GM23338 (cell line): ENCODE data around the gene BTC. TPM values are rescaled to one million over a fixed set of nuclear protein-coding genes. Genes with fewer than 3 reads are reported as not detected.

Source experiments
- ATAC-seq: fragments of 200-7000 bp; cut with Tn5 transposase; 3 replicates; pipeline ENCODE4 v1.9.1; 2020
- DNase-seq: peaks from one replicate; pipeline ENCODE4 v3.0.0-alpha.2; 2015; ENCODE audit warnings: low spot score
- H2AFZ ChIP-seq: fragments of 200-600 bp; sonication (generic); 2 replicates; pipeline ENCODE4 v1.8.0; 2016; ENCODE audit warnings: antibody characterized with exemption, mild to moderate bottlenecking, moderate library complexity
- H3F3A ChIP-seq: fragments of 200-600 bp; sonication (generic); replicated peaks from 2 replicates; pipeline ENCODE4 v1.8.0; 2017; ENCODE audit warnings: antibody characterized with exemption, mixed run types, low read depth
- H3K27ac ChIP-seq: fragments of 200-600 bp; sonication (generic); 2 replicates; pipeline ENCODE4 v1.6.1; 2016; ENCODE audit warnings: low read depth
- H3K27me3 ChIP-seq: fragments of 200-600 bp; sonication (generic); 2 replicates; pipeline ENCODE4 v1.8.0; 2016; ENCODE audit warnings: mild to moderate bottlenecking, mixed run types, moderate library complexity; ENCODE audit not compliant: insufficient read depth
- H3K36me3 ChIP-seq: fragments of 200-600 bp; sonication (generic); 2 replicates; pipeline ENCODE4 v1.8.0; 2016; ENCODE audit warnings: mild to moderate bottlenecking; ENCODE audit not compliant: insufficient read depth
- H3K4me1 ChIP-seq: fragments of 200-600 bp; sonication (generic); 2 replicates; pipeline ENCODE4 v1.8.0; 2016; ENCODE audit warnings: mild to moderate bottlenecking, moderate library complexity; ENCODE audit not compliant: insufficient read depth
- H3K4me2 ChIP-seq: fragments of 200-600 bp; sonication (generic); 2 replicates; pipeline ENCODE4 v1.7.1; 2017; ENCODE audit warnings: mixed run types
- H3K4me3 ChIP-seq: fragments of 200-600 bp; sonication (generic); 2 replicates; pipeline ENCODE4 v1.6.1; 2016; ENCODE audit warnings: mixed run types
- H3K79me2 ChIP-seq: fragments of 200-600 bp; sonication (generic); replicated peaks from 2 replicates; pipeline ENCODE4 v1.8.0; 2017; ENCODE audit warnings: mild to moderate bottlenecking; ENCODE audit not compliant: insufficient read depth
- H3K9me2 ChIP-seq: fragments of 200-600 bp; sonication (generic); 2 replicates; pipeline ENCODE4 v1.8.0; 2017; ENCODE audit not compliant: insufficient read depth
- H4K20me1 ChIP-seq: fragments of 200-600 bp; sonication (generic); replicated peaks from 2 replicates; pipeline ENCODE4 v1.8.0; 2017; ENCODE audit warnings: mild to moderate bottlenecking; ENCODE audit not compliant: insufficient read depth
- H3K27ac Mint-ChIP-seq: 2 replicates; pipeline ENCODE4 v1.8.0; 2020; ENCODE audit warnings: inconsistent platforms, mild to moderate bottlenecking, moderate library complexity, mixed read lengths
- H3K27me3 Mint-ChIP-seq: 3 replicates; pipeline ENCODE4 v1.8.0; 2022; ENCODE audit warnings: low read depth, mild to moderate bottlenecking, moderate library complexity, mixed read lengths, inconsistent platforms; ENCODE audit not compliant: insufficient read depth, poor library complexity
- H3K36me3 Mint-ChIP-seq: 3 replicates; pipeline ENCODE4 v1.8.0; 2021; ENCODE audit warnings: low read depth, mild to moderate bottlenecking, inconsistent platforms, moderate library complexity, mixed read lengths
- H3K4me1 Mint-ChIP-seq: 3 replicates; pipeline ENCODE4 v1.8.0; 2020; ENCODE audit warnings: mild to moderate bottlenecking, inconsistent platforms, mixed read lengths
- H3K4me3 Mint-ChIP-seq: 3 replicates; pipeline ENCODE4 v1.8.0; 2021; ENCODE audit warnings: moderate library complexity, mild to moderate bottlenecking, inconsistent platforms, mixed read lengths
- H3K9me3 Mint-ChIP-seq: 3 replicates; pipeline ENCODE4 v1.8.0; 2020; ENCODE audit warnings: moderate library complexity, mild to moderate bottlenecking, inconsistent platforms, mixed read lengths
- CREB1 ChIP-seq: fragments of 250-450 bp; sonication (Bioruptor Pico); IDR thresholded peaks from 2 replicates; pipeline ENCODE4 v1.5.0; 2020; ENCODE audit warnings: low read depth, mild to moderate bottlenecking, moderate library complexity
- EZH2 ChIP-seq: fragments of 200-600 bp; sonication (generic); IDR thresholded peaks from one replicate; pipeline ENCODE4 v1.8.0; 2017; ENCODE audit warnings: antibody characterized with exemption, mild to moderate bottlenecking, low read depth; ENCODE audit not compliant: unreplicated experiment
- EZH2phosphoT487 ChIP-seq: fragments of 200-600 bp; sonication (generic); IDR thresholded peaks from one replicate; pipeline ENCODE4 v1.8.1; 2018; ENCODE audit warnings: antibody characterized with exemption; ENCODE audit not compliant: unreplicated experiment
- JUNB ChIP-seq: IDR thresholded peaks from one replicate; pipeline ENCODE4 v1.6.1; 2016; ENCODE audit warnings: antibody characterized with exemption; ENCODE audit not compliant: unreplicated experiment
- POLR2AphosphoS5 ChIP-seq: IDR thresholded peaks from 2 replicates; pipeline ENCODE4 v1.6.1; 2016; ENCODE audit warnings: antibody characterized with exemption, low read depth
- REST ChIP-seq: IDR thresholded peaks from one replicate; pipeline ENCODE4 v1.6.1; 2018; ENCODE audit warnings: antibody characterized with exemption; ENCODE audit not compliant: unreplicated experiment
- STAT1 ChIP-seq: IDR thresholded peaks from one replicate; pipeline ENCODE4 v1.6.1; 2016; ENCODE audit warnings: antibody characterized with exemption; ENCODE audit not compliant: unreplicated experiment
- ZNF114 ChIP-seq: fragments of 250-450 bp; sonication (Bioruptor Pico); IDR thresholded peaks from 2 replicates; pipeline ENCODE4 v1.5.0; 2020; ENCODE audit warnings: mild to moderate bottlenecking, moderate library complexity
- ZNF331 ChIP-seq: fragments of 250-450 bp; sonication (Bioruptor Pico); IDR thresholded peaks from 2 replicates; pipeline ENCODE4 v1.5.0; 2020; ENCODE audit warnings: low read depth, mild to moderate bottlenecking, moderate library complexity
- ZNF462 ChIP-seq: fragments of 250-450 bp; sonication (Bioruptor Pico); IDR thresholded peaks from 2 replicates; pipeline ENCODE4 v1.5.0; 2020; ENCODE audit warnings: mild to moderate bottlenecking, moderate library complexity
- polyA plus RNA-seq: library from polyadenylated mRNA; unstranded; fragments of >200 nt; fragmentation: Nextera tagmentation; extraction: Ambion mirVana; gene quantifications from 2 replicates; pipeline ENCODE4 v1.2.1, GENCODE V29; 2016
- total RNA-seq: library from RNA; depleted of rRNA; stranded (reverse); fragments of >200 nt; shearing (Covaris generic); gene quantifications from 2 replicates; pipeline ENCODE4 v1.2.3, GENCODE V29; 2014

BTC gene
- total and polyA plus RNA-seq, 2 experiments from 2014 or later = 0.18 to 0.59 TPM

GRCh38 chr4:74822603-74823002 is 28.3 kb upstream of the BTC start:
- H3K27me3 ChIP-seq = no peaks in the 10 kb centered on the region
- Mint-ChIP-seq H3K27me3 (peaks cover 5% of the 10 kb centered on the region), H3K4me1 (peaks cover 4% of the 10 kb centered on the region; the same call in 2 of the 3 replicates), H3K4me3 (no peak overlapping the region), H3K27ac (no peak overlapping the region), H3K36me3 (no peaks in the 10 kb centered on the region), H3K9me3 (peaks cover 3% of the 10 kb centered on the region; the same call in 1 of the 3 replicates)
- no peak overlapping the region for H2AFZ ChIP-seq
- H3K36me3 ChIP-seq = no peaks in the 10 kb centered on the region
- H3K27ac ChIP-seq = no peak overlapping the region
- no peaks in the 10 kb centered on the region for H3K79me2 ChIP-seq
- TF ChIP-seq JUNB = no peak
- TF ChIP-seq STAT1 = no peak
- TF ChIP-seq ZNF114 (CRISPR knock-in tag) = no peak
- no peak for TF ChIP-seq EZH2
- no peak for TF ChIP-seq EZH2phosphoT487
- ATAC-seq (no peak), DNase-seq (no peak)
- H3K9me2 ChIP-seq = peaks cover 10% of the 10 kb centered on the region; the same call in 1 of the 2 replicates
- H3K4me3 ChIP-seq = no peak overlapping the region
- no peaks in the 10 kb centered on the region for H3K4me1 ChIP-seq
- no peaks in the 10 kb centered on the region for H4K20me1 ChIP-seq
- H3F3A ChIP-seq = no peaks in the 10 kb centered on the region
- no peak overlapping the region for H3K4me2 ChIP-seq

GRCh38 chr4:74821541-74821940 is 27.2 kb upstream of the BTC start:
- Histone ChIP-seq H2AFZ (no peak overlapping the region), H3K4me3 (no peak overlapping the region), H3K79me2 (no peaks in the 10 kb centered on the region), H3F3A (no peaks in the 10 kb centered on the region), H4K20me1 (no peaks in the 10 kb centered on the region), H3K4me2 (no peak overlapping the region), H3K27ac (no peak overlapping the region), H3K9me2 (peaks cover 10% of the 10 kb centered on the region; the same call in 1 of the 2 replicates), H3K4me1 (no peaks in the 10 kb centered on the region), H3K36me3 (no peaks in the 10 kb centered on the region), H3K27me3 (no peaks in the 10 kb centered on the region)
- ATAC-seq = no peak
- peaks cover 5% of the 10 kb centered on the region for H3K27me3 Mint-ChIP-seq
- no peak for DNase-seq
- peaks cover 3% of the 10 kb centered on the region; the same call in 1 of the 3 replicates for H3K9me3 Mint-ChIP-seq
- no peak overlapping the region for H3K27ac Mint-ChIP-seq
- TF ChIP-seq POLR2AphosphoS5 (no peak), CREB1 (CRISPR knock-in tag) (no peak), STAT1 (no peak), REST (no peak), ZNF331 (CRISPR knock-in tag) (no peak), ZNF114 (CRISPR knock-in tag) (no peak), ZNF462 (CRISPR knock-in tag) (no peak)
- no peak overlapping the region for H3K4me3 Mint-ChIP-seq
- H3K36me3 Mint-ChIP-seq = no peaks in the 10 kb centered on the region
- H3K4me1 Mint-ChIP-seq = peaks cover 1% of the 10 kb centered on the region; the same call in 2 of the 3 replicates
